Iris pigment epithelial cell (primary cell): ENCODE measurements around the gene CDC42BPB.
"Not testable (repeated sequence)": the region's sequence is repeated elsewhere in the genome, so short reads cannot be mapped to it uniquely, and the experiment has no call there.

ENCODE experiments used
- DNase-seq: peaks from one replicate; pipeline ENCODE4 v3.0.0-alpha.2; 2011; ENCODE audit warnings: low read depth

Gene CDC42BPB

GRCh38 chr14:102927346-102927877 is 129.9 kb downstream of the CDC42BPB start:
- no peak for DNase-seq

GRCh38 chr14:102926840-102927239 is 130.5 kb downstream of the CDC42BPB start:
- not testable (repeated sequence) for DNase-seq

GRCh38 chr14:102926104-102926503 is 131.2 kb downstream of the CDC42BPB start:
- DNase-seq: no peak

- no peak for DNase-seq
Observed at GRCh38 chr14:102925646-102926045, 131.7 kb downstream of the CDC42BPB start.

- DNase-seq: no peak
Observed at GRCh38 chr14:102924632-102925588, 132.4 kb downstream of the CDC42BPB start.

GRCh38 chr14:102923925-102924486 is 133.3 kb downstream of the CDC42BPB start:
- no peak for DNase-seq

GRCh38 chr14:102923201-102923924 is 134.0 kb downstream of the CDC42BPB start:
- no peak for DNase-seq

GRCh38 chr14:102922490-102923200 is 134.7 kb downstream of the CDC42BPB start, which contains the start of gene AMN:
AMN (plus strand) TSS chr14:102922663; CDS start chr14:102922689, 26 bp downstream.
- peak; percentile 19 for DNase-seq

- DNase-seq: no peak
Observed at GRCh38 chr14:102920998-102921304, 136.4 kb downstream of the CDC42BPB start.

- no peak for DNase-seq
Observed at GRCh38 chr14:102920273-102920997, 136.9 kb downstream of the CDC42BPB start.

GRCh38 chr14:102918438-102918837 is 138.9 kb downstream of the CDC42BPB start:
- DNase-seq: no peak

GRCh38 chr14:102917469-102918211 is 139.7 kb downstream of the CDC42BPB start:
- peak; percentile 26 for DNase-seq

- DNase-seq: no peak
Observed at GRCh38 chr14:102917056-102917385, 140.3 kb downstream of the CDC42BPB start.

GRCh38 chr14:102916347-102917055 is 140.8 kb downstream of the CDC42BPB start:
- DNase-seq: no peak

- DNase-seq: no peak
Observed at GRCh38 chr14:102915292-102916110, 141.8 kb downstream of the CDC42BPB start.

- DNase-seq: no peak
Observed at GRCh38 chr14:102914474-102915291, 142.7 kb downstream of the CDC42BPB start.

GRCh38 chr14:102913341-102914211 is 143.8 kb downstream of the CDC42BPB start:
- DNase-seq: no peak
